SK-N-MC (cell line): ENCODE data around the gene MCTP2.

Source experiments
- EZH2 ChIP-seq: fragments of 200-600 bp; sonication (generic); IDR thresholded peaks from one replicate; pipeline ENCODE4 v1.6.1; 2017; ENCODE audit warnings: antibody characterized with exemption
- FOXP2 ChIP-seq: optimal IDR thresholded peaks from 2 replicates; pipeline ENCODE3; 2011; ENCODE audit warnings: mild to moderate bottlenecking, moderate library complexity; ENCODE audit not compliant: insufficient read depth; ENCODE audit errors: extremely low read length, control extremely low read depth
- POLR2AphosphoS5 ChIP-seq: IDR thresholded peaks from 2 replicates; pipeline ENCODE4 v1.6.1; 2012; ENCODE audit warnings: mild to moderate bottlenecking, low read depth, low read length, borderline replicate concordance

- TF ChIP-seq EZH2 (no peak), POLR2AphosphoS5 (no peak), FOXP2 (no peak)
These were observed 66.2 kb downstream of the MCTP2 start for GRCh38 chr15:94297558-94297957.
